ENCODE data around the gene ARFGAP3. TPM values are rescaled to one million over a fixed set of nuclear protein-coding genes. Genes with fewer than 3 reads are reported as not detected.
A peak's percentile ranks its signal among the peaks of the same experiment; 100 is the strongest.

ARFGAP3 gene
- total RNA-seq, 1 experiment from 2014 or later, result 16.9 TPM

DNA sequence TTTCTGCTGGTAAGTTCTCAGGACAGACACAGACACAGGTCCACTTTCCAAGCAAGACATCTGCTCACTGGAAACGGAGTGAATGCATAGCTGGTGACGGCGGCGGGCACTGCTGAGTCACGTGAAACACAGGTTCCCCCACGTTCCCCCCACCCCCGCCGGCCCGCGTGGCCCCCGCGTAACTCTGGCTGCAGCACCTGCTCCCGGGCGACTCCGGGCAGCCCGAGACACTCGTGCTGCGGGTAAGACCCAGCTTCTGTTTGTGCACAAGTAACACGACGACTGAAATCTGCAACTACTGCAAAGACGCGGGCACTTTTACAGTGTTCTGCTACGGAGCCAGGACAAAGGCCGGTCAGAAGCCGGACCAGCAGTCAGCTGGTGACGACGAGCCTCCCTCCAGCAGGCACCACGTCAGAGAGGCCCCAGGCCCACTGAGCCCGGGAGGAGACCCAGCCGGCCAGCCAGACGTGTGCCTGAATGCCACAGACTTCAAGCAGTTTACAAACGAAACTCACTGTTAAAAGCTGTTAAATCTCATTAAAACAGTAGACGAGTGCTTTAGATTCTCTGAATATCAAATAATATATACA is 12.9 kb upstream of the ARFGAP3 start:
- DNase-seq (ENCODE audit: low spot score) (no peak), ATAC-seq (no peak)
- H3K4me3 Mint-ChIP-seq, result no peak overlapping the region
- H3K9me3 Mint-ChIP-seq, result no peaks in the 10 kb centered on the region
- peaks cover 4% of the 10 kb centered on the region; the same call in 1 of the 2 replicates for H3K4me1 Mint-ChIP-seq
- CTCF ChIA-PET, result no interaction called here
- H3K27ac Mint-ChIP-seq, result no peak overlapping the region; the same call in 1 of the 2 replicates
- POLR2A ChIA-PET, result no interaction called here
- peaks cover 10% of the 10 kb centered on the region for H3K36me3 Mint-ChIP-seq
- no peaks in the 10 kb centered on the region for H3K27me3 Mint-ChIP-seq (ENCODE audit: low read depth)
- no peak for TF ChIP-seq GRHL2 (CRISPR knock-in tag; IDR thresholded peaks at IDR 0.05; ENCODE audit: insufficient replicate concordance, severe bottlenecking)
- TF ChIP-seq ZNF423 (CRISPR knock-in tag; IDR thresholded peaks at IDR 0.05), result no peak
- no peak for TF ChIP-seq ZMAT4 (CRISPR knock-in tag; IDR thresholded peaks at IDR 0.05)
- no peak for TF ChIP-seq IRF2 (CRISPR knock-in tag; IDR thresholded peaks at IDR 0.05; ENCODE audit: borderline replicate concordance, low read depth)
- TF ChIP-seq FOXP4 (CRISPR knock-in tag; IDR thresholded peaks at IDR 0.05), result no peak
- no peak for TF ChIP-seq ZNF416 (CRISPR knock-in tag; IDR thresholded peaks at IDR 0.05)
- no peak for TF ChIP-seq CBFB (CRISPR knock-in tag; IDR thresholded peaks at IDR 0.05; ENCODE audit: low read depth)
- TF ChIP-seq SMAD4 (CRISPR knock-in tag; IDR thresholded peaks at IDR 0.05), result no peak
- no peak for TF ChIP-seq CREB1 (CRISPR knock-in tag; IDR thresholded peaks at IDR 0.05)
- TF ChIP-seq ETV6 (CRISPR knock-in tag; IDR thresholded peaks at IDR 0.05), result no peak
- TF ChIP-seq ZNF396 (CRISPR knock-in tag; IDR thresholded peaks at IDR 0.05; ENCODE audit: borderline replicate concordance), result no peak

GRCh38 chr22:42869463-42869862 is 12.4 kb upstream of the ARFGAP3 start:
- Mint-ChIP-seq H3K36me3 (peaks cover 10% of the 10 kb centered on the region), H3K9me3 (no peaks in the 10 kb centered on the region), H3K4me3 (no peak overlapping the region), H3K4me1 (peaks cover 4% of the 10 kb centered on the region; the same call in 1 of the 2 replicates), H3K27me3 (ENCODE audit: low read depth) (no peaks in the 10 kb centered on the region), H3K27ac (0 out of 2 replicates have a peak overlapping the region, but pooled peaks have one; percentile 41)
- ChIA-PET CTCF (interaction anchor here (1.1 to 2.6 kb wide), 2 partner anchors 78 to 182 kb away, joined by 4 to 56 read pairs; no protein-coding TSS in a partner anchor), POLR2A (no interaction called here)
- ATAC-seq (no peak), DNase-seq (ENCODE audit: low spot score) (no peak)
- no peak for TF ChIP-seq ZBTB43 (CRISPR knock-in tag; IDR thresholded peaks at IDR 0.05)
- no peak for TF ChIP-seq SOX15 (CRISPR knock-in tag; IDR thresholded peaks at IDR 0.05)
- TF ChIP-seq, protein P1, sequence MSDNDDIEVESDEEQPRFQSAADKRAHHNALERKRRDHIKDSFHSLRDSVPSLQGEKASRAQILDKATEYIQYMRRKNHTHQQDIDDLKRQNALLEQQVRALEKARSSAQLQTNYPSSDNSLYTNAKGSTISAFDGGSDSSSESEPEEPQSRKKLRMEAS (CRISPR knock-in tag; IDR thresholded peaks at IDR 0.05), result no peak
- no peak for TF ChIP-seq EMX1 (CRISPR knock-in tag; IDR thresholded peaks at IDR 0.05)
- TF ChIP-seq, protein P2, sequence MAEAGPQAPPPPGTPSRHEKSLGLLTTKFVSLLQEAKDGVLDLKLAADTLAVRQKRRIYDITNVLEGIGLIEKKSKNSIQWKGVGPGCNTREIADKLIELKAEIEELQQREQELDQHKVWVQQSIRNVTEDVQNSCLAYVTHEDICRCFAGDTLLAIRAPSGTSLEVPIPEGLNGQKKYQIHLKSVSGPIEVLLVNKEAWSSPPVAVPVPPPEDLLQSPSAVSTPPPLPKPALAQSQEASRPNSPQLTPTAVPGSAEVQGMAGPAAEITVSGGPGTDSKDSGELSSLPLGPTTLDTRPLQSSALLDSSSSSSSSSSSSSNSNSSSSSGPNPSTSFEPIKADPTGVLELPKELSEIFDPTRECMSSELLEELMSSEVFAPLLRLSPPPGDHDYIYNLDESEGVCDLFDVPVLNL (CRISPR knock-in tag; IDR thresholded peaks at IDR 0.05; ENCODE audit: borderline replicate concordance, low read depth), result no peak
- TF ChIP-seq MYBL2 (CRISPR knock-in tag; IDR thresholded peaks at IDR 0.05), result no peak
- no peak for TF ChIP-seq FOXJ3 (CRISPR knock-in tag; IDR thresholded peaks at IDR 0.05; ENCODE audit: borderline replicate concordance)
- no peak for TF ChIP-seq NFYB (CRISPR knock-in tag; conservative IDR thresholded peaks at IDR 0.05; ENCODE audit: low read depth)
- no peak for TF ChIP-seq ZNF425 (CRISPR knock-in tag; conservative IDR thresholded peaks at IDR 0.05)
- TF ChIP-seq CBFB (CRISPR knock-in tag; IDR thresholded peaks at IDR 0.05; ENCODE audit: low read depth), result no peak
- no peak for TF ChIP-seq NR3C1 (CRISPR knock-in tag; conservative IDR thresholded peaks at IDR 0.05; ENCODE audit: low read depth)
- TF ChIP-seq, protein P3, sequence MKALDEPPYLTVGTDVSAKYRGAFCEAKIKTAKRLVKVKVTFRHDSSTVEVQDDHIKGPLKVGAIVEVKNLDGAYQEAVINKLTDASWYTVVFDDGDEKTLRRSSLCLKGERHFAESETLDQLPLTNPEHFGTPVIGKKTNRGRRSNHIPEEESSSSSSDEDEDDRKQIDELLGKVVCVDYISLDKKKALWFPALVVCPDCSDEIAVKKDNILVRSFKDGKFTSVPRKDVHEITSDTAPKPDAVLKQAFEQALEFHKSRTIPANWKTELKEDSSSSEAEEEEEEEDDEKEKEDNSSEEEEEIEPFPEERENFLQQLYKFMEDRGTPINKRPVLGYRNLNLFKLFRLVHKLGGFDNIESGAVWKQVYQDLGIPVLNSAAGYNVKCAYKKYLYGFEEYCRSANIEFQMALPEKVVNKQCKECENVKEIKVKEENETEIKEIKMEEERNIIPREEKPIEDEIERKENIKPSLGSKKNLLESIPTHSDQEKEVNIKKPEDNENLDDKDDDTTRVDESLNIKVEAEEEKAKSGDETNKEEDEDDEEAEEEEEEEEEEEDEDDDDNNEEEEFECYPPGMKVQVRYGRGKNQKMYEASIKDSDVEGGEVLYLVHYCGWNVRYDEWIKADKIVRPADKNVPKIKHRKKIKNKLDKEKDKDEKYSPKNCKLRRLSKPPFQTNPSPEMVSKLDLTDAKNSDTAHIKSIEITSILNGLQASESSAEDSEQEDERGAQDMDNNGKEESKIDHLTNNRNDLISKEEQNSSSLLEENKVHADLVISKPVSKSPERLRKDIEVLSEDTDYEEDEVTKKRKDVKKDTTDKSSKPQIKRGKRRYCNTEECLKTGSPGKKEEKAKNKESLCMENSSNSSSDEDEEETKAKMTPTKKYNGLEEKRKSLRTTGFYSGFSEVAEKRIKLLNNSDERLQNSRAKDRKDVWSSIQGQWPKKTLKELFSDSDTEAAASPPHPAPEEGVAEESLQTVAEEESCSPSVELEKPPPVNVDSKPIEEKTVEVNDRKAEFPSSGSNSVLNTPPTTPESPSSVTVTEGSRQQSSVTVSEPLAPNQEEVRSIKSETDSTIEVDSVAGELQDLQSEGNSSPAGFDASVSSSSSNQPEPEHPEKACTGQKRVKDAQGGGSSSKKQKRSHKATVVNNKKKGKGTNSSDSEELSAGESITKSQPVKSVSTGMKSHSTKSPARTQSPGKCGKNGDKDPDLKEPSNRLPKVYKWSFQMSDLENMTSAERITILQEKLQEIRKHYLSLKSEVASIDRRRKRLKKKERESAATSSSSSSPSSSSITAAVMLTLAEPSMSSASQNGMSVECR (CRISPR knock-in tag; IDR thresholded peaks at IDR 0.05; ENCODE audit: borderline replicate concordance), result no peak
- TF ChIP-seq ZNF671 (CRISPR knock-in tag; IDR thresholded peaks at IDR 0.05), result no peak
- TF ChIP-seq HMGA2 (CRISPR knock-in tag; IDR thresholded peaks at IDR 0.05), result no peak

All from WTC11 (cell line).